ENCODE results near the gene PDGFB.
A peak's percentile ranks its signal among the peaks of the same experiment; 100 is the strongest.

- TF ChIP-seq POLR2A (IDR thresholded peaks at IDR 0.05; ENCODE audit: low read depth, low read length) (no peak), CEBPB (IDR thresholded peaks at IDR 0.05; ENCODE audit: low read depth, low read length) (no peak), RAD21 (IDR thresholded peaks at IDR 0.05; ENCODE audit: low read length) (no peak), MXI1 (IDR thresholded peaks at IDR 0.05; ENCODE audit: borderline replicate concordance, low read depth, low read length) (no peak), SMC3 (IDR thresholded peaks at IDR 0.05; ENCODE audit: low read depth, low read length) (no peak), RCOR1 (IDR thresholded peaks at IDR 0.05; ENCODE audit: insufficient replicate concordance, low read length) (no peak), ELK1 (IDR thresholded peaks at IDR 0.05; ENCODE audit: borderline replicate concordance, low read depth, low read length) (no peak), RFX5 (IDR thresholded peaks at IDR 0.05; ENCODE audit: low read depth, low read length) (no peak), BHLHE40 (IDR thresholded peaks at IDR 0.05; ENCODE audit: low read depth, low read length) (no peak)
- TF ChIP-seq, protein P1, sequence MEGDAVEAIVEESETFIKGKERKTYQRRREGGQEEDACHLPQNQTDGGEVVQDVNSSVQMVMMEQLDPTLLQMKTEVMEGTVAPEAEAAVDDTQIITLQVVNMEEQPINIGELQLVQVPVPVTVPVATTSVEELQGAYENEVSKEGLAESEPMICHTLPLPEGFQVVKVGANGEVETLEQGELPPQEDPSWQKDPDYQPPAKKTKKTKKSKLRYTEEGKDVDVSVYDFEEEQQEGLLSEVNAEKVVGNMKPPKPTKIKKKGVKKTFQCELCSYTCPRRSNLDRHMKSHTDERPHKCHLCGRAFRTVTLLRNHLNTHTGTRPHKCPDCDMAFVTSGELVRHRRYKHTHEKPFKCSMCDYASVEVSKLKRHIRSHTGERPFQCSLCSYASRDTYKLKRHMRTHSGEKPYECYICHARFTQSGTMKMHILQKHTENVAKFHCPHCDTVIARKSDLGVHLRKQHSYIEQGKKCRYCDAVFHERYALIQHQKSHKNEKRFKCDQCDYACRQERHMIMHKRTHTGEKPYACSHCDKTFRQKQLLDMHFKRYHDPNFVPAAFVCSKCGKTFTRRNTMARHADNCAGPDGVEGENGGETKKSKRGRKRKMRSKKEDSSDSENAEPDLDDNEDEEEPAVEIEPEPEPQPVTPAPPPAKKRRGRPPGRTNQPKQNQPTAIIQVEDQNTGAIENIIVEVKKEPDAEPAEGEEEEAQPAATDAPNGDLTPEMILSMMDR (conservative IDR thresholded peaks at IDR 0.05; ENCODE audit: low read depth, low read length), result 0 out of 2 replicates have a peak, but pooled peaks have one; percentile 2
- TF ChIP-seq, protein P2, sequence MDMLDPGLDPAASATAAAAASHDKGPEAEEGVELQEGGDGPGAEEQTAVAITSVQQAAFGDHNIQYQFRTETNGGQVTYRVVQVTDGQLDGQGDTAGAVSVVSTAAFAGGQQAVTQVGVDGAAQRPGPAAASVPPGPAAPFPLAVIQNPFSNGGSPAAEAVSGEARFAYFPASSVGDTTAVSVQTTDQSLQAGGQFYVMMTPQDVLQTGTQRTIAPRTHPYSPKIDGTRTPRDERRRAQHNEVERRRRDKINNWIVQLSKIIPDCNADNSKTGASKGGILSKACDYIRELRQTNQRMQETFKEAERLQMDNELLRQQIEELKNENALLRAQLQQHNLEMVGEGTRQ (IDR thresholded peaks at IDR 0.05; ENCODE audit: low read depth, low read length), result no peak
These were observed 666 bp downstream of the PDGFB start for GRCh38 chr22:39244136-39244495.

Data from IMR-90 (cell line).